NB4 (cell line): ENCODE results near the gene ANKIB1.
A peak's percentile ranks its signal among the peaks of the same experiment; 100 is the strongest.

Experiments
- DNase-seq: peaks from one replicate; pipeline ENCODE4 v3.0.0; 2010; ENCODE audit warnings: low read depth
- H3K4me3 ChIP-seq: one replicate; pipeline ENCODE4 v1.5.1; 2011; ENCODE audit warnings: mild to moderate bottlenecking, low read depth, low read length, moderate library complexity
- MYC ChIP-seq: IDR thresholded peaks from 2 replicates; pipeline ENCODE4 v1.6.1; 2011; ENCODE audit warnings: low read depth, low read length
- POLR2A ChIP-seq: IDR thresholded peaks from 2 replicates; pipeline ENCODE4 v1.6.1; 2011; ENCODE audit warnings: mild to moderate bottlenecking; ENCODE audit not compliant: insufficient read length; ENCODE audit errors: extremely low read depth
- TF ChIP-seq, protein P1 (sequence below): IDR thresholded peaks from 2 replicates; pipeline ENCODE4 v1.6.1; 2011; ENCODE audit warnings: low read depth, low read length
- TF ChIP-seq, protein P2 (sequence below): IDR thresholded peaks from one replicate; pipeline ENCODE4 v1.5.1; 2012; ENCODE audit warnings: low read depth, low read length

The ANKIB1 gene

DNA sequence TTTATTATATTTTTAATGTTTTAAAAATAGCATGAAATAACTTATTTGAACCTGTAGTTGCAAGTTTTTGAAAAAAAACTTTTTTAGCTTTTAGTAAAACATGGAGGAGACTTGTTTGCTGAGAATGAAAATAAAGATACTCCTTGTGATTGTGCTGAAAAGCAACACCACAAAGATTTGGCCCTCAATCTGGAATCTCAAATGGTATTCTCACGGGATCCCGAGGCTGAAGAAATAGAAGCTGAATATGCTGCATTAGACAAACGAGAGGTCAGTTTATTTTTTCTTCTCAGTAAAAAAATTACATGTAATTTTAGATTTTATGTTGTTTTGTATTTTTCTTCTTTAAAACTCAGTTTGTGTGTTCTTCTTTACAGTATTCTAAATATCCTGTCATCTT lies 73.5 kb downstream of the ANKIB1 start:
- TF ChIP-seq, protein P1, sequence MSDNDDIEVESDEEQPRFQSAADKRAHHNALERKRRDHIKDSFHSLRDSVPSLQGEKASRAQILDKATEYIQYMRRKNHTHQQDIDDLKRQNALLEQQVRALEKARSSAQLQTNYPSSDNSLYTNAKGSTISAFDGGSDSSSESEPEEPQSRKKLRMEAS = no peak
- TF ChIP-seq, protein P2, sequence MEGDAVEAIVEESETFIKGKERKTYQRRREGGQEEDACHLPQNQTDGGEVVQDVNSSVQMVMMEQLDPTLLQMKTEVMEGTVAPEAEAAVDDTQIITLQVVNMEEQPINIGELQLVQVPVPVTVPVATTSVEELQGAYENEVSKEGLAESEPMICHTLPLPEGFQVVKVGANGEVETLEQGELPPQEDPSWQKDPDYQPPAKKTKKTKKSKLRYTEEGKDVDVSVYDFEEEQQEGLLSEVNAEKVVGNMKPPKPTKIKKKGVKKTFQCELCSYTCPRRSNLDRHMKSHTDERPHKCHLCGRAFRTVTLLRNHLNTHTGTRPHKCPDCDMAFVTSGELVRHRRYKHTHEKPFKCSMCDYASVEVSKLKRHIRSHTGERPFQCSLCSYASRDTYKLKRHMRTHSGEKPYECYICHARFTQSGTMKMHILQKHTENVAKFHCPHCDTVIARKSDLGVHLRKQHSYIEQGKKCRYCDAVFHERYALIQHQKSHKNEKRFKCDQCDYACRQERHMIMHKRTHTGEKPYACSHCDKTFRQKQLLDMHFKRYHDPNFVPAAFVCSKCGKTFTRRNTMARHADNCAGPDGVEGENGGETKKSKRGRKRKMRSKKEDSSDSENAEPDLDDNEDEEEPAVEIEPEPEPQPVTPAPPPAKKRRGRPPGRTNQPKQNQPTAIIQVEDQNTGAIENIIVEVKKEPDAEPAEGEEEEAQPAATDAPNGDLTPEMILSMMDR = no peak
- TF ChIP-seq MYC (no peak), POLR2A (no peak)
- H3K4me3 ChIP-seq = no peak overlapping the region
- DNase-seq = no peak

DNA sequence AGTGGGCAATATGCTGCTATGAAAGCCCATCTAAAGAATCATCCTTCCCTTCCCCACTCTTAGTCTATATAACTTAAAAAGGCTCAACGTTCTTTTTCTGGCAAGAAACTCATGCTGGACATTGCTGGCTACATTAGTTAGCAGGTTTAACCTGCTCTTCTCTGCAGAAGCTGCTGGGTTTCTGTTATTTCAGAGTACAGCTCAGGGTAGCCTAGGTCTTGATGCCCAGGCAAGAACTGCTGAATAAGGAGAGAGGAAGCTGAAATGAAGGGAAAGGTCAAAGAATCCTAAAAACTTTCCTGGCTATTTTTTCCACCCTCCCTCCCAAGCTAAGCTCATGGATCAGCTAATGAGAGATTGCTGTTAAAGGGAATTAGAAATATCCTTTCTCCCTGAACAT lies 79.4 kb downstream of the ANKIB1 start:
- DNase-seq = no peak
- H3K4me3 ChIP-seq = no peak overlapping the region
- TF ChIP-seq, protein P1 = no peak
- TF ChIP-seq, protein P2 = no peak
- TF ChIP-seq MYC (no peak), POLR2A (no peak)

DNA sequence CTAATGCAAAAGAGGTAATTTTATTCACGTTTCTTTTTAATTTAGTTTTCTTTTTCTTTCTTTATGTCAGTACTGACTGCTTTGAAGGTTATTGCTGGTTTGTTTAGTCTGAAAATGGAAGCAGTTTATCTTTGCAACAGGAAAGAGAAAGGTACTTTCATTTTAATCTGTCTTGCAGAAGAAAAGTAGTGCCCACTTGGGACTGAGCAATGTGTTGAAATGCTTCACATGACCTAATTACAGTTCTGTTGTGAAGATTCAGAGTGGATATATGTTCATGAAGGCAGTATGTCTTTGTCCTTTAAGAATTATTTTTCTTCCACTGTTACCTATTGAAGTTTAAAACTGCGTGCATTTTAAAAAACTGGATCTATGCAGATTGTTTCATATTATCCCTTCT lies 80.1 kb downstream of the ANKIB1 start:
- H3K4me3 ChIP-seq = no peak overlapping the region
- peak; percentile 42 for DNase-seq
- TF ChIP-seq, protein P2 = no peak
- no peak for TF ChIP-seq POLR2A
- TF ChIP-seq, protein P1 = peak; percentile 44; the same call in 1 of the 2 replicates

DNA sequence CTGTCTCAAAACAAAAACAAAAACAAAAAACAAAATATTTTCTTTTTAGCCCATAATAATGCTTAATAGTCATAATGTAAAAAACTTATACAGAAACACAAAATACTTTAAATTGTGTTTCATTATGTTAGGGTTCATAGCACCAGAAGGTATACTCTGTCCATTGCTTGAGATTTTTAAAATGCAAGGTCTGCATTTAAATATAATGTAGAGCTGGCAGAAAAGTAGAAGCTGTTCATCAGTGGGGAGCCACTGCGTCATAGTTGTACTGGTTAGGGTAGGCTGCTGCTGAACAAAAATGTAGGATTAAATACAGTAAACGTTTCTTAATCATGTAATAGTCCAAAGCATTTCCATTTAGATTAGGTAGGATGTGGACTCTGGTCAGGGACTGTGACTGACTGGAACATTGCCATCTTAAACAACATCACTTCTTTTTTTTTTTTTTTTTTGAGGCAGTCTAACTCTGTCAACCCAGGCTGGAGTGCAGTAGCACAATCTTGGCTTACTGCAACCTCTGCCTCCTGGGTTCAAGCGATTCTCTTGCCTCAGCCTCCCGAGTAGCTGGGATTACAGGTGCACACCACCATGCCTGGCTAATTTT lies 85.2 kb downstream of the ANKIB1 start:
- DNase-seq = no peak
- TF ChIP-seq, protein P2 = no peak
- TF ChIP-seq MYC = no peak
- TF ChIP-seq, protein P1 = no peak
- no peak for TF ChIP-seq POLR2A
- no peak overlapping the region for H3K4me3 ChIP-seq

DNA sequence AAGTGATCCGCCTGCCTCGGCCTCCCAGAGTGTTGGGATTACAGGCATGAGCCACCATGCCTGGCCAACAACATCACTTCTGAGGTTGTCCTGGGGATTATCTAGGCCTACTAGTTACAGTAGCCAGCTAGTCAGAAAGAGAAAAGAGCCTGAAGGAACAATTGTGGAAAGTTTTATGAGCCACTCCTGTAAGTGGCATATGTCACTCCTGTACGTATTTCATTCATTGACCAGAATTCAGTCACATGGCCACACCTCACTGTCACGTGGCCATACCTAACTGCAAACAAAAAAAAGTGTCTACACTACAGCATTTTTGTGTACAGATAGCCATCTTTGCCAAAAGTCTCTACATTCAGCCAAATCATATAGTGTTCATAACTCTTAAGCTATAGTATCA lies 85.7 kb downstream of the ANKIB1 start:
- DNase-seq = no peak
- H3K4me3 ChIP-seq = no peak overlapping the region

More for the DNA sequence above, 85.7 kb downstream of the ANKIB1 start:
- TF ChIP-seq, protein P1 = no peak
- TF ChIP-seq MYC = no peak
- TF ChIP-seq POLR2A = no peak
- TF ChIP-seq, protein P2 = no peak
